Ishikawa (cell line): ENCODE measurements around the gene PCDH15.

Experiments
- TAF1 ChIP-seq: IDR thresholded peaks from 2 replicates; pipeline ENCODE4 v1.6.1; 2012; ENCODE audit warnings: low read depth, mild to moderate bottlenecking
- YY1 ChIP-seq: IDR thresholded peaks from 2 replicates; pipeline ENCODE4 v1.6.1; 2012; ENCODE audit warnings: low read depth

DNA sequence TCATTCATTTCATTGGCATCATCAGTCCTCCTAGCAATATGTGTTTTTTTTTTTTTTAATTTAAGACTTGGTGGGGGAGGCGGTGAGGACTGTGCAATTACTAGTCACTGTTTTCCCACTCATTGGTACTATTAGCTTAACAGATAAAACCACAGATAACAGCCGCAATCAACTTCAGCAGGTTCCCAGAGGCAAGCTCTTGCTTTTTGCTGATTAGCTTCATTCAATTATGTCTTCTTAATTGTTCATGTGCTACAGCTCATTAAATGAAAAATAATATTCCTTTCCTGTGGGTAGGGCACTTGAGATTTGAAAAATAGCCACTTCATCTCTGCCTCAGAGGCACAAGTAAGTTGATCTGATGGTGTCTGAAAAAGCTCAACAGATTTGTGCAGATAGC is 215.5 kb downstream of the PCDH15 start:
- TF ChIP-seq TAF1 (no peak), YY1 (no peak)
